HepG2 (cell line): ENCODE data around the gene PSMD6. TPM values are rescaled to one million over a fixed set of nuclear protein-coding genes. Genes with fewer than 3 reads are reported as not detected.
A peak's percentile ranks its signal among the peaks of the same experiment; 100 is the strongest.

Experiments
- AGO1 ChIP-seq: fragments of 200-400 bp; formaldehyde crosslinking; IDR thresholded peaks from 2 replicates; pipeline ENCODE4 v1.6.1; 2017; ENCODE audit warnings: mild to moderate bottlenecking, low read depth, low read length, moderate library complexity; ENCODE audit not compliant: poor library complexity, severe bottlenecking
- FOXC1 ChIP-seq: sonication (generic); formaldehyde crosslinking; IDR thresholded peaks from 2 replicates; pipeline ENCODE4 v1.8.0; 2022; ENCODE audit warnings: mild to moderate bottlenecking, missing genetic modification reagents, borderline replicate concordance
- GATAD2A ChIP-seq: IDR thresholded peaks from 2 replicates; pipeline ENCODE4 v1.6.1; 2016
- IKZF5 ChIP-seq: IDR thresholded peaks from 2 replicates; pipeline ENCODE4 v1.6.1; 2018; ENCODE audit warnings: missing genetic modification reagents, mild to moderate bottlenecking, missing compliant biosample characterization
- KLF16 ChIP-seq, 2 experiments: sonication (generic) in 1 of 2; formaldehyde crosslinking in 1 of 2; IDR thresholded peaks; 2 replicates each; pipeline versions ENCODE4 v1.6.1 to v1.8.0; 2016 to 2023; ENCODE audit warnings: missing genetic modification reagents in 2 of 2, missing compliant biosample characterization in 1 of 2
- MAZ ChIP-seq, 2 experiments: sonication (generic) in 1 of 2; formaldehyde crosslinking in 1 of 2; IDR thresholded peaks; 2 replicates each; pipeline versions ENCODE4 v1.5.0 to v1.6.1; 2012 to 2020; ENCODE audit warnings: low read depth in 2 of 2, mild to moderate bottlenecking in 2 of 2, borderline replicate concordance in 1 of 2, improper control_type of control experiment in 1 of 2, low read length in 1 of 2, missing genetic modification reagents in 1 of 2, moderate library complexity in 1 of 2
- MTA3 ChIP-seq: sonication (generic); formaldehyde crosslinking; IDR thresholded peaks from 2 replicates; pipeline ENCODE4 v1.4.0; 2020; ENCODE audit warnings: missing genetic modification reagents
- NFKB2 ChIP-seq: sonication (generic); formaldehyde crosslinking; IDR thresholded peaks from 2 replicates; pipeline ENCODE4 v1.4.0; 2020; ENCODE audit warnings: missing genetic modification reagents, borderline replicate concordance
- NR2F2 ChIP-seq: IDR thresholded peaks from 2 replicates; pipeline ENCODE4 v1.6.1; 2012; ENCODE audit warnings: low read depth, inconsistent platforms, borderline replicate concordance
- PHF20 ChIP-seq: sonication (generic); formaldehyde crosslinking; IDR thresholded peaks from 2 replicates; pipeline ENCODE4 v1.5.0; 2020; ENCODE audit warnings: mild to moderate bottlenecking, missing genetic modification reagents
- PHF21A ChIP-seq: sonication (generic); formaldehyde crosslinking; IDR thresholded peaks from 2 replicates; pipeline ENCODE4 v1.5.0; 2020; ENCODE audit warnings: mild to moderate bottlenecking, missing genetic modification reagents
- POGK ChIP-seq: sonication (generic); formaldehyde crosslinking; conservative IDR thresholded peaks from 2 replicates; pipeline ENCODE4 v1.8.0; 2022; ENCODE audit warnings: mild to moderate bottlenecking, moderate library complexity, missing genetic modification reagents
- SOX6 ChIP-seq, 2 experiments: fragments of 450-650 bp in 1 of 2; sonication (generic) in 1 of 2; formaldehyde crosslinking in 1 of 2; IDR thresholded peaks; 2 replicates each; pipeline versions ENCODE4 v1.4.0 to v1.6.1; 2017 to 2020; ENCODE audit warnings: antibody characterized with exemption in 1 of 2, mild to moderate bottlenecking in 1 of 2, missing genetic modification reagents in 1 of 2
- SSRP1 ChIP-seq: IDR thresholded peaks from 2 replicates; pipeline ENCODE4 v1.6.1; 2016; ENCODE audit warnings: control low read depth
- YEATS2 ChIP-seq: sonication (generic); formaldehyde crosslinking; IDR thresholded peaks from 2 replicates; pipeline ENCODE4 v1.4.0; 2020; ENCODE audit warnings: missing genetic modification reagents, borderline replicate concordance
- ZBED4 ChIP-seq: sonication (generic); formaldehyde crosslinking; IDR thresholded peaks from 2 replicates; pipeline ENCODE4 v1.4.0; 2020; ENCODE audit warnings: missing genetic modification reagents, borderline replicate concordance
- ZNF138 ChIP-seq: sonication (generic); formaldehyde crosslinking; IDR thresholded peaks from 2 replicates; pipeline ENCODE4 v1.5.0; 2020; ENCODE audit warnings: mild to moderate bottlenecking, low read depth, missing genetic modification reagents
- ZNF574 ChIP-seq: sonication (generic); formaldehyde crosslinking; IDR thresholded peaks from 2 replicates; pipeline ENCODE4 v1.4.0; 2020; ENCODE audit warnings: missing genetic modification reagents
- ZNF580 ChIP-seq: IDR thresholded peaks from 2 replicates; pipeline ENCODE4 v1.6.1; 2016; ENCODE audit warnings: low read depth, borderline replicate concordance
- polyA plus RNA-seq, 8 experiments: library from polyadenylated mRNA; depleted of rRNA in 3 of 8; stranded (reverse) in 7 of 8; unstranded in 1 of 8; fragments of >200 nt; fragmentation: Illumina TruSeq in 4 of 8; extraction: Trizol in 4 of 8; gene quantifications; 2 replicates each; pipeline versions ENCODE4 v1.2.1 to v1.2.3, GENCODE V29; 2011 to 2016; ENCODE audit warnings: low read depth in 4 of 8, missing spikeins in 1 of 8, mixed read lengths in 1 of 8; ENCODE audit not compliant: insufficient read depth in 1 of 8
- total RNA-seq, 5 experiments: library from RNA; depleted of rRNA; stranded (reverse); fragments of >200 nt; fragmentation: Illumina TruSeq; extraction: Trizol; gene quantifications; 2 replicates each; pipeline ENCODE4 v1.2.3, GENCODE V29; 2016; ENCODE audit warnings: low read depth in 1 of 5

Gene PSMD6
- total and polyA plus RNA-seq, 2 of the 13 experiments (the other 11 are each of a cell fraction or from before 2014, with no cell fraction given), result 36.8 to 117 TPM

- TF ChIP-seq GATAD2A (CRISPR knock-in tag) (peak; percentile 59), SOX6 (IDR thresholded peaks at IDR 0.05) (no peak), SOX6 (CRISPR knock-in tag; IDR thresholded peaks at IDR 0.05) (peak; percentile 40; the same call in 1 of the 2 replicates), NFKB2 (CRISPR knock-in tag) (peak; percentile 37; the same call in 1 of the 2 replicates), KLF16 (CRISPR knock-in tag; IDR thresholded peaks at IDR 0.05) (peak in 1 of 2 experiments; percentile 57; a peak in 1 of 4 replicates), MAZ (IDR thresholded peaks at IDR 0.05; ENCODE audit: borderline replicate concordance, low read depth, low read length) (no peak), MAZ (CRISPR knock-in tag; IDR thresholded peaks at IDR 0.05; ENCODE audit: low read depth) (0 out of 2 replicates have a peak, but pooled peaks have one; percentile 22), MTA3 (no peak), ZNF580 (CRISPR knock-in tag) (0 out of 2 replicates have a peak, but pooled peaks have one; percentile 43), YEATS2 (CRISPR knock-in tag) (peak; percentile 55; the same call in 1 of the 2 replicates), POGK (0 out of 2 replicates have a peak, but pooled peaks have one; percentile 28), PHF20 (CRISPR knock-in tag) (no peak), PHF21A (CRISPR knock-in tag) (peak; percentile 43; the same call in 1 of the 2 replicates), FOXC1 (CRISPR knock-in tag) (0 out of 2 replicates have a peak, but pooled peaks have one; percentile 48), IKZF5 (CRISPR knock-in tag) (peak; percentile 94; the same call in 1 of the 2 replicates), ZNF574 (CRISPR knock-in tag) (peak; percentile 97), SSRP1 (CRISPR knock-in tag) (no peak), ZNF138 (CRISPR knock-in tag) (0 out of 2 replicates have a peak, but pooled peaks have one; percentile 29), ZBED4 (CRISPR knock-in tag) (no peak), NR2F2 (no peak), AGO1 (no peak)
These were observed 7.4 kb upstream of the PSMD6 start (continued) for GRCh38 chr3:64030741-64031140.
